COR-L47 (cell line): ENCODE results near the gene CTXN2.

ENCODE experiments used
- DNase-seq: peaks from one replicate; lab custom pipeline; 2025; lab: John Stamatoyannopoulos, UW

CTXN2 gene

GRCh38 chr15:48222627-48223026 is 31.2 kb downstream of the CTXN2 start:
- DNase-seq: no peak

- no peak for DNase-seq
Measured at GRCh38 chr15:48225771-48226170, 34.3 kb downstream of the CTXN2 start.

GRCh38 chr15:48230498-48230897 is 39.0 kb downstream of the CTXN2 start:
- no peak for DNase-seq

- no peak for DNase-seq
Measured at GRCh38 chr15:48233246-48233645, 41.8 kb downstream of the CTXN2 start.

GRCh38 chr15:48239334-48239733 is 47.9 kb downstream of the CTXN2 start:
- no peak for DNase-seq

- DNase-seq: peak; percentile 83
Measured at GRCh38 chr15:48242015-48242414, 50.5 kb downstream of the CTXN2 start.

GRCh38 chr15:48242535-48242934 is 51.1 kb downstream of the CTXN2 start:
- no peak for DNase-seq

- no peak for DNase-seq
Measured at GRCh38 chr15:48244921-48245320, 53.5 kb downstream of the CTXN2 start.

GRCh38 chr15:48248414-48248813 is 56.9 kb downstream of the CTXN2 start:
- no peak for DNase-seq

- peak; percentile 66 for DNase-seq
Measured at GRCh38 chr15:48250640-48251076, 59.2 kb downstream of the CTXN2 start.

- DNase-seq: no peak
Measured at GRCh38 chr15:48253172-48253571, 61.7 kb downstream of the CTXN2 start.
